Fibroblast of lung (primary cell): ENCODE results near the gene CYP2D6. TPM values are rescaled to one million over a fixed set of nuclear protein-coding genes. Genes with fewer than 3 reads are reported as not detected.

ENCODE experiments used
- DNase-seq, 2 donors: peaks; one replicate each; pipeline versions ENCODE4 v3.0.0 to v3.0.0-alpha.2; 2010; ENCODE audit warnings: low read depth in 2 of 2
- H2AFZ ChIP-seq: 2 replicates; pipeline ENCODE4 v1.5.1; 2012; ENCODE audit warnings: low read length, control low read depth, inconsistent platforms
- H3K27ac ChIP-seq: 2 replicates; pipeline ENCODE4 v1.5.1; 2011; ENCODE audit warnings: low read length, control low read depth; ENCODE audit not compliant: insufficient read depth
- H3K27me3 ChIP-seq: 2 replicates; pipeline ENCODE4 v1.5.1; 2011; ENCODE audit warnings: mild to moderate bottlenecking, low read length; ENCODE audit not compliant: control insufficient read depth, insufficient read depth
- H3K36me3 ChIP-seq: 2 replicates; pipeline ENCODE4 v1.5.1; 2011; ENCODE audit warnings: low read length; ENCODE audit not compliant: control insufficient read depth, insufficient read depth
- H3K4me1 ChIP-seq: 2 replicates; pipeline ENCODE4 v1.5.1; 2011; ENCODE audit warnings: low read length; ENCODE audit not compliant: control insufficient read depth, insufficient read depth; ENCODE audit errors: extremely low read depth
- H3K4me2 ChIP-seq: 2 replicates; pipeline ENCODE4 v1.5.1; 2011; ENCODE audit warnings: low read length, control low read depth; ENCODE audit not compliant: insufficient read depth; ENCODE audit errors: extremely low read depth
- H3K4me3 ChIP-seq, 4 experiments: fragments of 200-600 bp in 1 of 4; sonication (generic) in 1 of 4; replicated peaks in 1 of 4; 2 replicates each; pipeline ENCODE4 v1.5.1; 2011 to 2016; ENCODE audit warnings: low read length in 4 of 4, low read depth in 3 of 4, mild to moderate bottlenecking in 3 of 4, control low read depth in 2 of 4, inconsistent platforms in 1 of 4, mixed read lengths in 1 of 4; ENCODE audit not compliant: insufficient read depth in 1 of 4; ENCODE audit errors: control extremely low read depth in 1 of 4
- H3K79me2 ChIP-seq: 2 replicates; pipeline ENCODE4 v1.5.1; 2012; ENCODE audit warnings: mild to moderate bottlenecking, low read length, inconsistent platforms; ENCODE audit not compliant: control insufficient read depth, insufficient read depth
- H3K9ac ChIP-seq: 2 replicates; pipeline ENCODE4 v1.5.1; 2011; ENCODE audit warnings: mild to moderate bottlenecking, low read length, control low read depth; ENCODE audit not compliant: insufficient read depth
- H3K9me3 ChIP-seq: 2 replicates; pipeline ENCODE4 v1.5.1; 2012; ENCODE audit warnings: low read depth, low read length; ENCODE audit not compliant: control insufficient read depth, insufficient read depth
- H4K20me1 ChIP-seq: 2 replicates; pipeline ENCODE4 v1.5.1; 2011; ENCODE audit warnings: low read length; ENCODE audit not compliant: control insufficient read depth, insufficient read depth; ENCODE audit errors: extremely low read depth
- CTCF ChIP-seq, 2 donors: IDR thresholded peaks in 1 of 2; conservative IDR thresholded peaks in 1 of 2; 1 replicate in 1 of 2; 2 replicates in 1 of 2; pipeline ENCODE4 v1.5.1; 2011 to 2012; ENCODE audit warnings: low read length in 2 of 2, control low read depth in 1 of 2, inconsistent platforms in 1 of 2, low read depth in 1 of 2, mild to moderate bottlenecking in 1 of 2
- EZH2 ChIP-seq: IDR thresholded peaks from 2 replicates; pipeline ENCODE4 v1.5.1; 2012; ENCODE audit warnings: low read length, control low read depth, mild to moderate bottlenecking; ENCODE audit errors: missing control alignments
- polyA plus RNA-seq, 2 donors: library from polyadenylated mRNA; depleted of rRNA in 1 of 2; stranded (reverse) in 1 of 2; unstranded in 1 of 2; fragments of >200 nt; gene quantifications; 2 replicates each; pipeline ENCODE4 v1.2.1, GENCODE V29; 2011 to 2012; ENCODE audit warnings: missing spikeins in 1 of 2
- total RNA-seq: library from RNA; depleted of rRNA; stranded (reverse); fragments of >200 nt; gene quantifications from 2 replicates; pipeline ENCODE4 v1.2.1, GENCODE V29; 2014

Gene CYP2D6
- total and polyA plus RNA-seq, 2 donors (not counting 1 experiment from before 2014, with no cell fraction given), result 0.09 to 0.33 TPM

- H3K4me2 ChIP-seq, result no peak overlapping the region
- no peak overlapping the region for H3K4me3 ChIP-seq
- no peak overlapping the region for H3K27ac ChIP-seq
- TF ChIP-seq EZH2, result no peak
- no peak overlapping the region for H2AFZ ChIP-seq
- H3K79me2 ChIP-seq, result peaks cover 3% of the 10 kb centered on the region
- no peak overlapping the region for H3K9ac ChIP-seq
- DNase-seq, result no peak
- peaks cover 10% of the 10 kb centered on the region for H3K36me3 ChIP-seq
- no peaks in the 10 kb centered on the region for H3K9me3 ChIP-seq
- H3K27me3 ChIP-seq, result no peaks in the 10 kb centered on the region
- no peaks in the 10 kb centered on the region for H4K20me1 ChIP-seq
- H3K4me1 ChIP-seq, result peaks cover 7% of the 10 kb centered on the region
Measured at GRCh38 chr22:42077486-42078125, 53.0 kb downstream of the CYP2D6 start.

GRCh38 chr22:42076764-42077485, 53.7 kb downstream of the CYP2D6 start:
- H4K20me1 ChIP-seq, result no peaks in the 10 kb centered on the region
- H3K9me3 ChIP-seq, result no peaks in the 10 kb centered on the region
- peaks cover 3% of the 10 kb centered on the region for H3K79me2 ChIP-seq
- H3K9ac ChIP-seq, result no peak overlapping the region
- peaks cover 7% of the 10 kb centered on the region for H3K4me1 ChIP-seq
- no peak overlapping the region for H3K4me3 ChIP-seq
- peaks cover 7% of the 10 kb centered on the region for H3K36me3 ChIP-seq
- TF ChIP-seq EZH2 (no peak), CTCF (conservative IDR thresholded peaks at IDR 0.05 in 1 of 2, IDR thresholded peaks at IDR 0.05 in 1 of 2; ENCODE audit: low read depth in 1 of 2, low read length in 2 of 2) (no peak)
- no peak overlapping the region for H3K4me2 ChIP-seq
- H3K27me3 ChIP-seq, result no peaks in the 10 kb centered on the region
- no peak overlapping the region for H3K27ac ChIP-seq
- DNase-seq, result no peak
- no peak overlapping the region for H2AFZ ChIP-seq

Other genes with a start within 250 kb of the CYP2D6 start
- not detected in 2 replicates for gene SHISA8, start 215.7 kb downstream of the CYP2D6 start, total RNA-seq
- not detected in 2 replicates for gene SHISA8, start 215.7 kb downstream of the CYP2D6 start, polyA plus RNA-seq
- gene TNFRSF13C, start 204.0 kb downstream of the CYP2D6 start, total RNA-seq, result under 0.01 TPM in 2 replicates
- 0.03 and 0.15 TPM in 2 replicates for gene TNFRSF13C, start 204.0 kb downstream of the CYP2D6 start, polyA plus RNA-seq
- gene CENPM, start 183.7 kb downstream of the CYP2D6 start, total RNA-seq, result 0.77 and 11.6 TPM in 2 replicates
- gene CENPM, start 183.7 kb downstream of the CYP2D6 start, polyA plus RNA-seq, result 5.9 and 23.4 TPM in 2 replicates
- 0.26 and 0.33 TPM in 2 replicates for gene SEPTIN3, start 161.4 kb downstream of the CYP2D6 start, total RNA-seq
- 0.05 and 0.24 TPM in 2 replicates for gene SEPTIN3, start 161.4 kb downstream of the CYP2D6 start, polyA plus RNA-seq
- 1.3 and 1.8 TPM in 2 replicates for gene WBP2NL, start 132.0 kb downstream of the CYP2D6 start, total RNA-seq
- 0.05 and 0.10 TPM in 2 replicates for gene WBP2NL, start 132.0 kb downstream of the CYP2D6 start, polyA plus RNA-seq
- gene NAGA, start 60.0 kb downstream of the CYP2D6 start, total RNA-seq, result 26.7 and 43.4 TPM in 2 replicates
- 24.5 and 36.5 TPM in 2 replicates for gene NAGA, start 60.0 kb downstream of the CYP2D6 start, polyA plus RNA-seq
- 20.0 and 24.9 TPM in 2 replicates for gene PHETA2, start 56.6 kb downstream of the CYP2D6 start, total RNA-seq
- gene PHETA2, start 56.6 kb downstream of the CYP2D6 start, polyA plus RNA-seq, result 9.6 and 19.2 TPM in 2 replicates
- gene SMDT1, start 51.1 kb downstream of the CYP2D6 start, total RNA-seq, result 4.9 and 9.1 TPM in 2 replicates
- gene SMDT1, start 51.1 kb downstream of the CYP2D6 start, polyA plus RNA-seq, result 31.8 and 39.5 TPM in 2 replicates
- 55.2 and 68.5 TPM in 2 replicates for gene NDUFA6, start 40.0 kb downstream of the CYP2D6 start, total RNA-seq
- 87.8 and 100 TPM in 2 replicates for gene NDUFA6, start 40.0 kb downstream of the CYP2D6 start, polyA plus RNA-seq
- 21.3 and 25.4 TPM in 2 replicates for gene TCF20, start 139.8 kb upstream of the CYP2D6 start, total RNA-seq
- gene TCF20, start 139.8 kb upstream of the CYP2D6 start, polyA plus RNA-seq, result 11.8 and 12.0 TPM in 2 replicates